Adipose tissue (tissue), 3 donors: ENCODE data around the gene HOXB5. TPM values are rescaled to one million over a fixed set of nuclear protein-coding genes. Genes with fewer than 3 reads are reported as not detected.

ENCODE experiments used
- H3K27ac ChIP-seq: one replicate; pipeline ENCODE4 v1.5.1; 2013; ENCODE audit warnings: low read depth, low read length
- WGBS, 3 donors: extraction: QIAGEN DNeasy Blood & Tissue Kit; methylation state at CpG; one replicate each; pipeline ENCODE4 v1.1.7; 2013; 5-methylcytosine and 5-hydroxymethylcytosine counted together
- polyA plus RNA-seq, 3 donors: library from polyadenylated mRNA; stranded (reverse); fragments of 200-250 nt; gene quantifications; one replicate each; pipeline ENCODE4 v1.2.3, GENCODE V29; 2013
- donor health status: healthy with polysubstance abuse.
- donor health status: Bipolar disorder and iron deficiency.
- donor health status: healthy.

The HOXB5 gene
- polyA plus RNA-seq, result 1 to 10 TPM in 2 of 3 donors, under 1 TPM in 1; 0.59 to 3.9 (median 2.2) TPM

DNA sequence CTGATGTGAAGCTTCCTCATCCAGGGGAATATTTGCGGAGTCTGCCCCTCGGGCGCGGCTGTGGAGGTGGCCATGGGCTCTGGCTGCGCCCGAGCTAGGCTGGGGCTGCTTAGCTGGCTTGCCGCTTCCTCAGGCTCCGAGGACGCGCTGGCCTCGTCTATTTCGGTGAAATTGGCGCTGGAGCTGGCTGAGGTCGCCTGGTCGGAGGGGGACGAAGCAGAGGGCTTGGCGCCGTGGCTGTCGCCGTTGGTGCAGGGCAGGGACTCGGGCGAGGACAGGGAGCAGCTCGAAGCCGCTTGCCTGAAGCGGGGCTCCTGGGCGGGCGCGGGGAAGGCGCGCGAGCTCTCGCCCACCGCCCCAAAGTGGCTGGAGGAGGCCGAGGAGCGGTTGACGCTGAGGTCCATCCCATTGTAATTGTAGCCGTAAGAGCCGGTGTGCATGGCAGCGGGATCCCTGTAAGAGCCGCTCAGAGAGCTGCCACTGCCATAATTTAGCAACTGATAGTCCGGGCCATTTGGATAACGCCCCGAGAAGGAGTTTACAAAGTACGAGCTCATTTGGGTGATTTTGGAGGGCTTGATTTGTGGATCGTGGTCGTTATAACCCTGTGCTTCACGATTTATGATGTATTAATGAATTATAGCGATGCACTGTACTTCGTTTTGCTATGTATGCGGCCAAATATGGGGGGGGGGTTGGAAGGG, at the start of gene HOXB5:
TSS of gene HOXB5 (minus strand) at position 654 of the 704 bp plus-strand sequence. CDS start at position 557, 97 bp downstream.
- H3K27ac ChIP-seq, result no peak within 1 kb of the TSS
- 3 to 9% (median 3%) methylated on average over 50 of the region's 50 CpGs for whole genome bisulfite sequencing, 3 donors

DNA sequence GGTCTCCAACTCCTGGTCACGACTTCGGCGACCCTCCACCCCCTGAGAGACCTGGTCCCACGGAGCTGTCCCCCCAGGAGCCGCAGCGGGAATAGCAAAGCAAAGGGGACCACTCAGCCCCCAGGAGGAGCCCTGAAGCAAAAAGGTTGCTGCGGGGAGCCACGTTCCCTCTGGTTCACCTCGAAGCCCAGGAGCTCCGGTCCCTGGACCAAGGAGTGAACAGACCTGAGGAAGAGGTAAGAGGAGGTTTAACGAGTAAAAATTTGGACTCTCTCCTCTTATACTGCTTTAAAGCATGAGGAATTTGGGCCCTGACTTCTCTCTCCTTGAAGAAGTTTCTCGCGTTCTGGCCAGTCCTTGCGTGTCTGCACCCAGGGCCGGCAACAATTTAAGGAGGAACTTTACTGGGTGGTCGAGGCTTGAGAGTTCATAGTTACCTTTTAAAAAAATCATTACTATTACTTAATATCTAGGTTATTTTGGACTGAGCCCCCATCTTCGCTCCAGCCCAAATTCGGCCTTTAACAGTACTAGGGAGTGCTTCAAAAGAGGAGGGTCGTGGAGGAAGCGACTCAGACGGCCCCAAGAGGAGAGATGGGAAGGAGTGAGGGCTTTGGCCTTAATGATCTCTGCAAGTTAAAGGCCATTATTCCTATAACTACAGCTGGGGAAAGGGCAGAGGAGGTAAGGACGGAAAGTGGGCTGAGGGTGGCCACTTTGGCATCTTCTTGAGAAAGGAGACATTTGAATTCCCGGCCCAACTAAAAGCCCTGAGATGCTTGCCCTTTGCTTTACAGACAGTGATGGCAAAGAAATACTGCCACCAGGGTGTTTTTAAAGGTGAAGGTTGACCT, 49.5 kb upstream of the HOXB5 start:
- WGBS, 3 donors, result 19 to 51% (median 45%) methylated on average over 23 of the region's 23 CpGs
- H3K27ac ChIP-seq, result no peak overlapping the region

DNA sequence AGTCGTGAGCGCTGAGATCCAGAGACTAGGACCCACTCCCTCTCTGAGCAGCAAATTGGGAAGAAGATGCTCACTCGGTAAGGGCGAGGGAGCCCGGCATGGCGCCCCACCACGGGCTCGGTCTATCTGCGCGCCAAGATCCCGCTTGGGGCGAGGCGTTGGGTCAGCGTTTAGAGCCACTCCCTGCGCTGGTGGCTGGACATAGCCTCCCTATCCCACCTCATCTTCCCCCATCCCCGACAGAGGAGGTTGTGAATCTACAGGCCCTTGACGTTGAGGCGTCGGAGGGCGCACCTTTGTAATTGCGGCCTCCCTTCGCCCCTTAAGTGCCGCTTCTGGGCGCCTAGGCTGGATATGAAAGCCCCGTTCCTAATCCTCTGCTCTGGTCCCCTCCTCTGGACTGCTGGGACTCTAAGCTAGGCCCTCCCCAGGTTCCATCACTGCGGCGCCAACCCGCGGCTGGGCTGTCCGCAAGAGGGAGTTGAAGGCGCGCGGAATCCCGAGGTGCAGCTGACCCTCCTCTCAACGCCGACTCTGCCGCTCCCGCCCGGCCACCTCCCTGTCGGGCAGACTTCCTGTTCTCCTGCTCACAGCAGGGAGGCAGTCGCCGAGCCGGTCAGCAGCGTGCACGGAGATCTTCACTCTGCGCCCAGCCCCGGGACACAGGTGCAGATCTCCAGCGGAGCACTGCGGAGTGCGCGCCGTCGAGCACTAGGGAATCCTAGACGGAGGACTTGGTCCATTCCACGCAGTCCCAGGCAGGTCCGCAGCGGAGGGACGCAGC, 48.7 kb upstream of the HOXB5 start:
- 4 to 15% (median 8%) methylated on average over 58 of the region's 58 CpGs for WGBS, 3 donors
- H3K27ac ChIP-seq, result no peak overlapping the region

GRCh38 chr17:48641541-48642058, 48.0 kb upstream of the HOXB5 start:
- no peak overlapping the region for H3K27ac ChIP-seq
- WGBS, 3 donors, result 5 to 24% (median 13%) methylated on average over 29 of the region's 29 CpGs

- 38 to 84% (median 70%) methylated on average over 1 of the region's 1 CpG for WGBS, 3 donors
- no peak overlapping the region for H3K27ac ChIP-seq
Measured at GRCh38 chr17:48640858-48641180, 47.2 kb upstream of the HOXB5 start.

GRCh38 chr17:48639982-48640857, 46.6 kb upstream of the HOXB5 start:
- 40 to 77% (median 71%) methylated on average over 6 of the region's 6 CpGs for WGBS, 3 donors

DNA sequence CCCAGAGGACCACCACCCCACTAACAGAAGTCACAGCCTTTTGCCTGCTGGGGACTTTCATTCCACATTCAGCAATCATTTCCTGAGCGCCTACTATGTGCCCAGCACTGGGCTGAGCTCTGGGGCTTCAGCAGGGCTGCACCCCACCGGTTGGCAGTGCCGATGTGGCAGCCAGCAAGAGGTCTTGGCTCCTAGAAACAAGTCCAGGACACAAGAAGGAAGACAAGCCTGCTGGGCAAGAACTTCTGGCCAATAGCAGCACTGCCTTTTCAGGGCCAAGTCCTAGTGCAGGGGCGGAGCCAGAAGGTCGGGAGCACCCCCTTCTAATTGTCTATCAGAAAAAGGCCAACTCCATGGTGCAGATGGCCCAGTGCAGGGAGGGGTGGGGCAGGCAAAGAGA, 45.6 kb upstream of the HOXB5 start:
- 26 to 62% (median 49%) methylated on average over 5 of the region's 5 CpGs for WGBS, 3 donors

More at GRCh38 chr17:48639982-48640857, 46.6 kb upstream of the HOXB5 start:
- no peak overlapping the region for H3K27ac ChIP-seq

GRCh38 chr17:48637323-48638260, 44.0 kb upstream of the HOXB5 start:
- H3K27ac ChIP-seq, result no peak overlapping the region
- 24 to 64% (median 51%) methylated on average over 18 of the region's 18 CpGs for WGBS, 3 donors

More for the DNA sequence above, 45.6 kb upstream of the HOXB5 start:
- no peak overlapping the region for H3K27ac ChIP-seq

- WGBS, 3 donors, result 6 to 10% (median 6%) methylated on average over 25 to 39 of the region's 39 CpGs
- H3K27ac ChIP-seq, result no peak overlapping the region
Measured at GRCh38 chr17:48636177-48637018, 42.8 kb upstream of the HOXB5 start.

DNA sequence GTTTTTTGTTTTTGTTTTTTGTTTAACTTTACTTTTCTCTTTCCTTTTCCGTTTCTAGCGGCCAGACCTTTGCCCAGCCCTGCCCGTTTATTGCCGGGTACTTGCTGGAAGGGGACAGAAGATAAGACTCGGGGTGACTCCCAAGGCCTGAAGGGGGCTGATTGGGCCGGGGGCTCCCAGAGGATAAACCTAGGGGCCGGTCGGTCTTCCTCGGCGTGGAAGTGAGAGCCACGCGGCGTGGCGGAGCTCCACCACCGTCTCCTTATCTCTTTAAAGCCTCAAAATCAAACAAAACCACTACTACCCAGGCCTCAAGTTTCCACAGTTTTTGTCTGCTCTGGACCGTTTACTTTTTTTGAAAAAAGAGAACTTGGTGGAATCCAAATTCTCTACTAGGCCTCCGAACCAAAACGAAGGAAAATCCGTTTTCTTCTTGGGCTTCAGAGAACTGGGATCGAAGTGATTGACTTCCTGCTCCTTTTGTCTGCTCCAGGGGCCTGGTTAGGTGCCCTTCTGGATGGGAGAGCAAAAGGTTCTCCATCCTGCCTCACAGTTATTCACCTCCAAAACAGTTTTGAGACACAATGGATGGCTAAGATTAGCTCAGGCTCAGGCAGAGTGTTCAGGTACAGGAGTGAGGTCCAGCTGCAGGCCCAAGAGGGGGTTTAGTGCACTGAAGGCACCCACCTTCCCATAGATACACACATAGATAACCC, 41.1 kb upstream of the HOXB5 start:
- H3K27ac ChIP-seq, result no peak overlapping the region
- 21 to 58% (median 49%) methylated on average over 20 of the region's 20 CpGs for WGBS, 3 donors

- 24 to 43% (median 41%) methylated on average over 34 to 35 of the region's 35 CpGs for WGBS, 3 donors
- H3K27ac ChIP-seq, result no peak overlapping the region
Measured at GRCh38 chr17:48633266-48633677, 39.7 kb upstream of the HOXB5 start.

DNA sequence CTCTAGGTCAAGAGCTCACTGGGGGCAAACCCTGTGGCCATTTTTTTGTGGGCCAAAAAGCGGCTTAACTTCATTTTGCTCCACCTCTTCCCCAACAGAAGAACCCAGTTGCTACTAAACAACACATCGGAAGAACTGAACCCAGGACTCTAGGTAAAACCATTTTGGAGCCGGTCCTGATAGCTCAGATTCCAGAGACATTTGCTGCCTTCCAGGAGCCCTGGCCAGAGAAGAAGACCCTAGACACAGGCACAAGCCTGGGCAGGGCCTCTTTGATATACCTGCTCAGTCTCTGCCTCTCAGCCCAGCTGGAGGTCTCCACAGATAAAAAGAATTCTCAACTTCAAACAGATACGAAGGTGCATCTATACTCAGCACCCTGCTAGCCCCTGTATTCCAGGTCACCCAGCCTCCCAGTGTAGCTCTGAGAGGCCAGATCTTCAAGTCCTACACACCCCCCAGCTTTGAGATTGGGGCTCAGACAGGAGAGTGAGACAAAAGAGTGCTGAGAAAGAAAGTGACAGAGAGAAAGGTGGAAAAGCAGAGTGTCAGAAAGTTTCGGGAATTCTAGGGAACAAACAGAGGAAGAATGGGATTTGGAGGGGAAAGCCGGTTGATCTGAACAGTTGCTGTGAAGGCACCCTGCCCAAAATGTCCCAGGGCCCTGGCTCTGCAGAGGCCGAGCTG, 39.1 kb upstream of the HOXB5 start:
- 29 to 73% (median 66%) methylated on average over 7 of the region's 7 CpGs for WGBS, 3 donors
- no peak overlapping the region for H3K27ac ChIP-seq

DNA sequence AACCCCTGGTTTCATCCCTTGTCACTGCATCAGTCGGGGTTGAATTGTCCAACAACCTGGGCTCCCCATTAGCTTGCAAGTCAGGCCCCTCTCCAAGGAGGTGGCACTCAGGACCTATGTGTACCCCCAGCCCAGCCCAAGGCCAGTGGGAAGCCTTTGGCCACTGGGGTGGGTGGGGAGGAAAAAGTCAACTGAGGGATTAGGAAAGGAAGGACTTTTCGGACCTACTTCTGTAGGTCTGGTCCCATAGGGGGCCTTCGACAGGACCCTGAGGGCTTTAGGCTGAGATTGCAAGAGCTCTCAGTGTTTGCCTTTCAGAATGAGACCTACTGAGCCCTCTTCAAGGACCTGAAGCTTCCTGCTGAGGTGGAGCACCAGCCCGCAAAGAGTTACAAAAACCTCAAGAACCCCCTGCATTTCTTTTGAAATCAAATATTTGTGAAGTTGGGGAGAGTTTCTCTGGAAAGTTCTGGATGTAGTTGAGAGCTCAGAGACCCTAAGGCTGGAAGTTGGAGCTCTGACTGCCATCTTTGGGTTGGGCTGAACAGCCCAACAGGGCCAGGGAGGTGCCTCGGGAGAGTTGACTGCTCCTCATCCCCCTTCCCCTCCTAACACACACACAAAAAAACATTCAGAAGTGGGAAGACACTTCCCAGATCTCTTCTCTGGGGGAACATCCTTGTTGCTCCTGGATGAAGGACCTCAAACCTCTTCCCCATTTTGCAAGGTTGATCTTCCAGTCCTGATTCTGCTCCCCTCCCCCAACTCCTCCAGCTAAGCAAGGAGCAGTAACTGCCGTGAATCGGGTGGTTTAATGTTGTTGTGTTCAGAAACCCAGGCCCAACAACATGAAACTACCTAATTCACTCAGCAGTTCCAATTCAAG, 38.4 kb upstream of the HOXB5 start:
- no peak overlapping the region for H3K27ac ChIP-seq
- 20 to 72% (median 58%) methylated on average over 7 of the region's 7 CpGs for WGBS, 3 donors
